Vagina (tissue), 2 donors: ENCODE measurements around the gene POU3F2. TPM values are rescaled to one million over a fixed set of nuclear protein-coding genes. Genes with fewer than 3 reads are reported as not detected.

Source experiments
- DNase-seq, 2 donors: peaks; one replicate each; pipeline ENCODE4 v3.0.0-alpha.2; 2017; ENCODE audit errors: extremely low spot score in 2 of 2
- H3K27ac ChIP-seq: fragments of 200-600 bp; sonication (generic); one replicate; pipeline ENCODE4 v1.5.1; 2019
- H3K27me3 ChIP-seq: fragments of 200-600 bp; sonication (generic); one replicate; pipeline ENCODE4 v1.5.1; 2019
- H3K36me3 ChIP-seq, 2 donors: fragments of 200-600 bp; sonication (generic); one replicate each; pipeline ENCODE4 v1.5.1; 2017 to 2019
- H3K4me1 ChIP-seq: fragments of 200-600 bp; sonication (generic); one replicate; pipeline ENCODE4 v1.5.1; 2019
- H3K4me3 ChIP-seq, 2 donors: fragments of 200-600 bp; sonication (generic); 1 replicate in 1 of 2; 2 replicates in 1 of 2; pipeline ENCODE4 v1.5.1; 2016 to 2019
- H3K9me3 ChIP-seq: fragments of 200-600 bp; sonication (generic); one replicate; pipeline ENCODE4 v1.5.1; 2019
- POLR2A ChIP-seq, 2 donors: fragments of 450-650 bp; IDR thresholded peaks; one replicate each; pipeline ENCODE4 v1.6.1; 2017; ENCODE audit warnings: antibody characterized with exemption in 2 of 2, mild to moderate bottlenecking in 2 of 2, moderate library complexity in 2 of 2
- POLR2AphosphoS5 ChIP-seq, 2 donors: sonication (generic); formaldehyde crosslinking; IDR thresholded peaks; one replicate each; pipeline ENCODE4 v1.9.0; 2017; ENCODE audit warnings: antibody characterized with exemption in 2 of 2, mild to moderate bottlenecking in 2 of 2, low read depth in 1 of 2; ENCODE audit not compliant: insufficient read depth in 1 of 2
- intact Hi-C: fragments of 100-400 bp; cut with DNase I; formaldehyde crosslinking; loops from one replicate; pipeline ENCODE4 v1.15.1; 2023
- total RNA-seq: library from RNA; depleted of rRNA; stranded (reverse); fragments of >200 nt; gene quantifications from one replicate; pipeline ENCODE4 v1.2.3, GENCODE V29; 2016
- TF ChIP-seq, protein P1 (sequence below), 3 experiments: fragments of 450-650 bp in 2 of 3; fragments of 200-600 bp in 1 of 3; sonication (generic) in 1 of 3; IDR thresholded peaks; one replicate each; pipeline ENCODE4 v1.5.1; 2017 to 2019; ENCODE audit warnings: antibody characterized with exemption in 3 of 3, mild to moderate bottlenecking in 2 of 3, moderate library complexity in 2 of 3

Gene POU3F2
- total RNA-seq, 1 donor from 2014 or later = not detected

- no peaks in the 10 kb centered on the region for H3K36me3 ChIP-seq
- H3K4me3 ChIP-seq = no peak overlapping the region
- peaks cover 13% of the 10 kb centered on the region for H3K27me3 ChIP-seq
- no peak for DNase-seq
- no peaks in the 10 kb centered on the region for H3K9me3 ChIP-seq
- intact Hi-C loops = no loop called here
- H3K4me1 ChIP-seq = peaks cover 26% of the 10 kb centered on the region
- H3K27ac ChIP-seq = no peak overlapping the region
- no peak for TF ChIP-seq POLR2A (IDR thresholded peaks at IDR 0.05)
- TF ChIP-seq POLR2AphosphoS5 (IDR thresholded peaks at IDR 0.05; ENCODE audit: insufficient read depth in 1 of 2, low read depth in 1 of 2) = no peak
- TF ChIP-seq, protein P1, sequence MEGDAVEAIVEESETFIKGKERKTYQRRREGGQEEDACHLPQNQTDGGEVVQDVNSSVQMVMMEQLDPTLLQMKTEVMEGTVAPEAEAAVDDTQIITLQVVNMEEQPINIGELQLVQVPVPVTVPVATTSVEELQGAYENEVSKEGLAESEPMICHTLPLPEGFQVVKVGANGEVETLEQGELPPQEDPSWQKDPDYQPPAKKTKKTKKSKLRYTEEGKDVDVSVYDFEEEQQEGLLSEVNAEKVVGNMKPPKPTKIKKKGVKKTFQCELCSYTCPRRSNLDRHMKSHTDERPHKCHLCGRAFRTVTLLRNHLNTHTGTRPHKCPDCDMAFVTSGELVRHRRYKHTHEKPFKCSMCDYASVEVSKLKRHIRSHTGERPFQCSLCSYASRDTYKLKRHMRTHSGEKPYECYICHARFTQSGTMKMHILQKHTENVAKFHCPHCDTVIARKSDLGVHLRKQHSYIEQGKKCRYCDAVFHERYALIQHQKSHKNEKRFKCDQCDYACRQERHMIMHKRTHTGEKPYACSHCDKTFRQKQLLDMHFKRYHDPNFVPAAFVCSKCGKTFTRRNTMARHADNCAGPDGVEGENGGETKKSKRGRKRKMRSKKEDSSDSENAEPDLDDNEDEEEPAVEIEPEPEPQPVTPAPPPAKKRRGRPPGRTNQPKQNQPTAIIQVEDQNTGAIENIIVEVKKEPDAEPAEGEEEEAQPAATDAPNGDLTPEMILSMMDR (IDR thresholded peaks at IDR 0.05) = no peak
Observed at GRCh38 chr6:98848539-98849242, 14.3 kb downstream of the POU3F2 start.

GRCh38 chr6:98864497-98864896, 30.1 kb downstream of the POU3F2 start:
- no peaks in the 10 kb centered on the region for H3K27me3 ChIP-seq
- H3K27ac ChIP-seq = no peak overlapping the region
- no peaks in the 10 kb centered on the region for H3K36me3 ChIP-seq
- no peak overlapping the region for H3K4me3 ChIP-seq
- DNase-seq = no peak
- H3K4me1 ChIP-seq = no peaks in the 10 kb centered on the region
- intact Hi-C loops = no loop called here
- no peaks in the 10 kb centered on the region for H3K9me3 ChIP-seq
- TF ChIP-seq, protein P1 (IDR thresholded peaks at IDR 0.05) = no peak
- TF ChIP-seq POLR2AphosphoS5 (IDR thresholded peaks at IDR 0.05; ENCODE audit: insufficient read depth in 1 of 2, low read depth in 1 of 2) = no peak
- no peak for TF ChIP-seq POLR2A (IDR thresholded peaks at IDR 0.05)

DNA sequence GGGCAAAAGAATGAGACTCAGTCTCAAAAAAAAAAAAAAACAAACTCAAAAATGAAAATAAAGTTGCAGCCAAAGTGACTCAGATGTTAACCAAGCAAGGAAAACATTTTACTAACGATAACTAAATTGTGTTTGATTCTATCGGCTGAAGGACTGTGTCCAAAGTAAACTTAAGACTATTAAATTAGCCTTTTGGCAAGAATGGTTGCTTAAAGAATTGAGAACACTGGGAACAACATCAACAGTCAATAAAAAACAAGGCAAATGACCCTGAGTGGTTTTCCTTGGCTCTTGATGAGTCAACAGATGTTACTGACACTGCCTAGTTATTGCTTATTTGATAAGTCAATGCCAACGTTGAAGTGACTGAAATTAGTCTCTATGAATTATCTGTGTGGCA, 36.7 kb downstream of the POU3F2 start:
- intact Hi-C loops = no loop called here
- no peak for TF ChIP-seq POLR2AphosphoS5 (IDR thresholded peaks at IDR 0.05; ENCODE audit: insufficient read depth in 1 of 2, low read depth in 1 of 2)
- TF ChIP-seq POLR2A (IDR thresholded peaks at IDR 0.05) = no peak
- TF ChIP-seq, protein P1 (IDR thresholded peaks at IDR 0.05) = no peak
- no peak for DNase-seq
- H3K27me3 ChIP-seq = no peaks in the 10 kb centered on the region
- H3K9me3 ChIP-seq = no peaks in the 10 kb centered on the region
- no peak overlapping the region for H3K4me3 ChIP-seq
- H3K4me1 ChIP-seq = no peaks in the 10 kb centered on the region
- H3K27ac ChIP-seq = no peak overlapping the region
- peaks cover 0 to 9% of the 10 kb centered on the region in 2 donors for H3K36me3 ChIP-seq

- H3K4me1 ChIP-seq = no peaks in the 10 kb centered on the region
- no peaks in the 10 kb centered on the region for H3K27me3 ChIP-seq
- H3K36me3 ChIP-seq = peaks cover 0 to 9% of the 10 kb centered on the region in 2 donors
- TF ChIP-seq, protein P1 (IDR thresholded peaks at IDR 0.05) = no peak
- TF ChIP-seq POLR2A (IDR thresholded peaks at IDR 0.05) = no peak
- TF ChIP-seq POLR2AphosphoS5 (IDR thresholded peaks at IDR 0.05; ENCODE audit: insufficient read depth in 1 of 2, low read depth in 1 of 2) = no peak
- H3K27ac ChIP-seq = no peak overlapping the region
- no peaks in the 10 kb centered on the region for H3K9me3 ChIP-seq
- intact Hi-C loops = no loop called here
- no peak for DNase-seq
- H3K4me3 ChIP-seq = no peak overlapping the region
Observed at GRCh38 chr6:98871821-98872220, 37.4 kb downstream of the POU3F2 start.

DNA sequence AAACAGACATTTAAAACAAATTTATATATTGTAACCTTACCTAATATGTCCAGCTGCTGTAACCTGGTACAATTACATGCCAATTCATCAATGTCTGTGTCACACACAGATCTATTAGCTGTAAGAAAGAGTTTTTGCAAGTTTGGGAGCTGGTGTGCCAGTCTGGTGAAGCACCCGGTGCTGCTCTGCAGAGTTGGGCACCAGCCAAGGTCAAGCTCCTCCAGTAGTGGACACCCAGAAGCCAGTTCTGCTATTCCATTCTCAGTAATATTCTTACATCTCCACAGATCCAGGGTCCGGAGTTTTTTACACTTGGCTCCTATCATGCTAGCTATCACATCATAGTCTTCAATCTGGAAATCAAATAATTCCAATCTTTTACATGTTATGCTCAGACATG, 41.0 kb downstream of the POU3F2 start:
- H3K27me3 ChIP-seq = no peaks in the 10 kb centered on the region
- DNase-seq = no peak
- H3K4me3 ChIP-seq = no peak overlapping the region
- no peaks in the 10 kb centered on the region for H3K4me1 ChIP-seq
- TF ChIP-seq, protein P1 (IDR thresholded peaks at IDR 0.05) = no peak
- TF ChIP-seq POLR2AphosphoS5 (IDR thresholded peaks at IDR 0.05; ENCODE audit: insufficient read depth in 1 of 2, low read depth in 1 of 2) (no peak), POLR2A (IDR thresholded peaks at IDR 0.05) (no peak)
- intact Hi-C loops = no loop called here
- H3K9me3 ChIP-seq = no peaks in the 10 kb centered on the region
- H3K36me3 ChIP-seq = peaks cover 0 to 9% of the 10 kb centered on the region in 2 donors
- H3K27ac ChIP-seq = no peak overlapping the region
